GM21529 (cell line): ENCODE results near the gene RHOC.
A peak's percentile ranks its signal among the peaks of the same experiment; 100 is the strongest.

Experiments used
- ATAC-seq: cut with Tn5 transposase; IDR thresholded peaks from one replicate; pipeline ENCODE4 v1.9.1; 2021; ENCODE audit not compliant: unreplicated experiment

RHOC gene

GRCh38 chr1:112686835-112687234 lies 20.1 kb downstream of the RHOC start:
- ATAC-seq, result no peak

GRCh38 chr1:112686417-112686816 lies 20.5 kb downstream of the RHOC start:
- ATAC-seq, result no peak

GRCh38 chr1:112685913-112686312 lies 21.0 kb downstream of the RHOC start:
- ATAC-seq, result no peak

- ATAC-seq, result no peak
Measured at GRCh38 chr1:112678605-112679004, 28.3 kb downstream of the RHOC start.

- no peak for ATAC-seq
Measured at GRCh38 chr1:112677501-112677900, 29.4 kb downstream of the RHOC start.

- ATAC-seq, result no peak
Measured at GRCh38 chr1:112676543-112676942, 30.4 kb downstream of the RHOC start.

- no peak for ATAC-seq
Measured at GRCh38 chr1:112675728-112676381, 31.1 kb downstream of the RHOC start.

GRCh38 chr1:112674986-112675727 lies 31.8 kb downstream of the RHOC start:
- peak; percentile 38 for ATAC-seq

- ATAC-seq, result peak; percentile 58
Measured at GRCh38 chr1:112674440-112674985, 32.4 kb downstream of the RHOC start, which contains the start of gene MOV10. Gene MOV10 (plus strand): TSS chr1:112674659. CDS start chr1:112674913, 254 bp downstream.

GRCh38 chr1:112673592-112674439 lies 33.1 kb downstream of the RHOC start:
- ATAC-seq, result no peak

GRCh38 chr1:112672842-112673241 lies 34.1 kb downstream of the RHOC start:
- no peak for ATAC-seq

GRCh38 chr1:112672009-112672408 lies 34.9 kb downstream of the RHOC start:
- ATAC-seq, result no peak

- no peak for ATAC-seq
Measured at GRCh38 chr1:112666946-112667345, 40.0 kb downstream of the RHOC start.

- no peak for ATAC-seq
Measured at GRCh38 chr1:112665857-112666256, 41.1 kb downstream of the RHOC start.

GRCh38 chr1:112651205-112651604 lies 55.7 kb downstream of the RHOC start:
- no peak for ATAC-seq
